Measurements from ENCODE around the gene REP15.

DNA sequence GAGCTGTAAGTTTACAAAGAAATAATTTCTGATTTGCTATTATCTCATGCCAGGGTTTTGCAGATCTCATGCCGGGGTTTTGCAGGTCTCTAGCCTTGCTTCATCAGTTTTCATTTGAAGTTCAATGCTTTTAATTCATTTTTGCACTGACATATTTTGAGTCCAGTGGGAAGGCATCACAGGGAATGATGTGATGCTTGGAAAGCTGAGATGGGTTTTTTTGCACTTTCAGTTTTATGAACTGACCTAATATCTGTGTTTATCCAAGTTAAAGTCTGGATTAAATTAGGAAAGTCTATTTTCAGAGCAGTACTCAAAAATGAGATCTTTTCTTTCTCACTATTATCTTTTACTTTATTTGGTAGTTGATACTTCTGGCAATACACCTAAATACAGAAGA lies 23.6 kb upstream of the REP15 start:
- TF ChIP-seq POLR2A (IDR thresholded peaks at IDR 0.05) (no peak), POLR2AphosphoS5 (IDR thresholded peaks at IDR 0.05) (no peak)
